Measurements from ENCODE around the gene CAMTA1. TPM values are rescaled to one million over a fixed set of nuclear protein-coding genes. Genes with fewer than 3 reads are reported as not detected.

The CAMTA1 gene
- total and polyA plus RNA-seq, 4 donors, result 78.7 to 438 (median 173) TPM

DNA sequence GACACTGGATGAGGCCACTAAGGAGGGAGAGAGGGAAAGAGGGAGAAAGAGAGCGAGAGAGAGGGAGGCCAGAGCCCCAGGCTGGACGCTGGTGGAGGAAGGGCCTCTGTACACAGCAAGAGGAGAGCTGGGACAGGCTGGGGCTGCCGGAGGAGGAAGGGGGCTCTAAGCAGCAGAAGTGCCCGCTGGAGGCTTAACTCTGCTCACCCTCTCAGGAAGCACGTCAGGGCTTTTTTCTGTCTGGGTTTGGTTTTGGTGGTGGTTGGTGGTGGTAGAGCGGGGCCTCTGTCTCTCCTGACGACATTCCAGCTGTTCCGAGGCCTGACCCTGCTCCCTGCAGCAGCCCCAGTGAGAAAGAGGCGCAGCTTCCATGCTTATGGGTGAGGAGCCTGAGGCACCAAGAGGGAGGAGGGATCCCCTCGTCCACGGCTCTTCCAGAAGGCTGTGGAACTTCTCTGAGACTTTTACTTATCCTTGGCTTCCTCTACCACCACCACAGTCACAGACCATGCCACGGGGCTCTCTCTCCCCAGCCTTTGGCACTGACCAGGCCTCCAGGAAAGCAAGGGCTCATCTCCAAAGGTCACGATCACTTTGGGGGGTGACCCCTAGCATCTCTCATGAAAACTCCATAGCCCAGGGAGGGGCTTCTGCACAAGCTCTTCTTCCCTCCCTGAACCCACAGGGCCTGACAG is 849.4 kb downstream of the CAMTA1 start:
- ATAC-seq (ENCODE audit: low FRiP score) (no peak), DNase-seq (no peak)
- H3K9me3 ChIP-seq (ENCODE audit: control insufficient read depth, low read length), result no peaks in the 10 kb centered on the region
- intact Hi-C loops (cut with DNase I), result no loop called here
- H3K4me1 ChIP-seq (ENCODE audit: control insufficient read depth in 1 of 2, insufficient read depth in 2 of 2, low read length in 2 of 2), result no peaks in the 10 kb centered on the region
- no peaks in the 10 kb centered on the region for H3K36me3 ChIP-seq (ENCODE audit: control insufficient read depth in 1 of 2, insufficient read depth in 2 of 2, low read length in 1 of 2)
- no peaks in the 10 kb centered on the region for H3K27me3 ChIP-seq (ENCODE audit: control insufficient read depth in 1 of 2, insufficient read depth in 2 of 2, low read length in 1 of 2)
- no peak overlapping the region for H3K27ac ChIP-seq (ENCODE audit: low read depth in 1 of 2, low read length in 2 of 2)
- 77 to 78% methylated on average over 13 of the region's 13 CpGs for WGBS, 2 donors
- H3K4me3 ChIP-seq (ENCODE audit: low read length in 2 of 2), result no peak overlapping the region

DNA sequence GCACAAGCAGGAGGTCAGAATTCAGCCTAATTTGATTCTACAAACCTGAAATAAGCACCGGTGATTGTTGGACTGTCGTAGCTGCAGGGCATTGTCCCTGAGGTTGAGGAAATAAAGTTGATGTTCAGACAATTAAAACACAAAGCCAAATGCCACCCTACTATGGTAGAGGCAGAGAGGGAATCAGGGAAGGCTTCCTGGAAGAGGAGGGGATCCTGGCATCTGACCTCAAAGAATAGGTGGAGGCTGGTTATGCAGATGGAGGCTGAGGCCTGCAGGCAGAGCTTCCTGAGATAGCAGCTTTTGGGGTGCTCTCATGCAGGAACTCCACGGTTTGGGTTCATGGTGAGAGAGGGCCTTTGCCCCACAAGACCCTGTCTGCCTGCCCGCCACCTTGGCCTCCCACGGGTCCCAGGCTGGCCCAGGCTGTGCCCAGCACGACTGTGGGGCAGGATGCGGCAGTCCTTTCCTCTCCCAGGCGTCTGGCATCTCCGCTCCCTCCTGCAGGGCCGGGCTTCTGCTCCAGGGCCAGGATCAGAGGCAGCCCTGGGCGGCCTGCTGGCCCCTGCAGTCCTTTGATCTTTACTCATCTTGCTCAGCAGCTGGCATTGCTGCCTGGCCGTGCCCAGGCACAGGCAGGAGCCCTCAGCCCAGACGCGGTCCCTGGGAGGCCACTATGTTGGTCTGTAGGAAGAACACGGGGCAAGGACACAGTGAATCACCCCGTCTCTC is 851.7 kb downstream of the CAMTA1 start:
- intact Hi-C loops (cut with DNase I), result no loop called here
- DNase-seq, result no peak

DNA sequence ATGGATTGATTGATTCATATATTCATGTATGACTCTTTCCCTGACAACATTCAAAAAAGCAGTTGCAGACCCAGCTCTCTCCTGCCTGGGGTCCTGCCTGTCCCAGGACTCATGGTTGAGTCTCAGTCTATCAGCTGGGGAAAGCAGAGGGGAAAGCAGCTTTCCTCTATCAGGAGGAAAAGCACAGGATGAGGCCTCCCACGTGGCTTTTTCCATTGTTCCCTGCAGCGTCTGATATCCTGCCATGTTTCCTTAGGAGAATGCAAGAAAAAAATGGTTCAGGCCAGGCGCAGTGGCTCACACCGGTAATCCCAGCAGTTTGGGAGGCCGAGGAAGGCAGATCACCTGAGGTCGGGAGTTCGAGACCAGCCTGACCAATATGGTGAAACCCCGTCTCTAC is 852.8 kb downstream of the CAMTA1 start:
- H3K4me1 ChIP-seq (ENCODE audit: control insufficient read depth in 1 of 2, insufficient read depth in 2 of 2, low read length in 2 of 2), result no peaks in the 10 kb centered on the region
- 79 to 81% methylated on average over 8 of the region's 8 CpGs for WGBS, 2 donors
- H3K4me3 ChIP-seq (ENCODE audit: low read length in 2 of 2), result no peak overlapping the region
- intact Hi-C loops (cut with DNase I), result no loop called here
- H3K27ac ChIP-seq (ENCODE audit: low read depth in 1 of 2, low read length in 2 of 2), result no peak overlapping the region
- H3K36me3 ChIP-seq (ENCODE audit: control insufficient read depth in 1 of 2, insufficient read depth in 2 of 2, low read length in 1 of 2), result no peaks in the 10 kb centered on the region
- H3K27me3 ChIP-seq (ENCODE audit: control insufficient read depth in 1 of 2, insufficient read depth in 2 of 2, low read length in 1 of 2), result no peaks in the 10 kb centered on the region
- ATAC-seq (ENCODE audit: low FRiP score) (no peak), DNase-seq (no peak)
- H3K9me3 ChIP-seq (ENCODE audit: control insufficient read depth, low read length), result no peaks in the 10 kb centered on the region

More for the DNA sequence above, 851.7 kb downstream of the CAMTA1 start:
- Histone ChIP-seq H3K27ac (ENCODE audit: low read depth in 1 of 2, low read length in 2 of 2) (no peak overlapping the region), H3K4me3 (ENCODE audit: low read length in 2 of 2) (no peak overlapping the region), H3K4me1 (ENCODE audit: control insufficient read depth in 1 of 2, insufficient read depth in 2 of 2, low read length in 2 of 2) (no peaks in the 10 kb centered on the region), H3K9me3 (ENCODE audit: control insufficient read depth, low read length) (no peaks in the 10 kb centered on the region), H3K27me3 (ENCODE audit: control insufficient read depth in 1 of 2, insufficient read depth in 2 of 2, low read length in 1 of 2) (no peaks in the 10 kb centered on the region), H3K36me3 (ENCODE audit: control insufficient read depth in 1 of 2, insufficient read depth in 2 of 2, low read length in 1 of 2) (no peaks in the 10 kb centered on the region)
- ATAC-seq (ENCODE audit: low FRiP score), result no peak
- 83 to 86% methylated on average over 16 of the region's 16 CpGs for WGBS, 2 donors

DNA sequence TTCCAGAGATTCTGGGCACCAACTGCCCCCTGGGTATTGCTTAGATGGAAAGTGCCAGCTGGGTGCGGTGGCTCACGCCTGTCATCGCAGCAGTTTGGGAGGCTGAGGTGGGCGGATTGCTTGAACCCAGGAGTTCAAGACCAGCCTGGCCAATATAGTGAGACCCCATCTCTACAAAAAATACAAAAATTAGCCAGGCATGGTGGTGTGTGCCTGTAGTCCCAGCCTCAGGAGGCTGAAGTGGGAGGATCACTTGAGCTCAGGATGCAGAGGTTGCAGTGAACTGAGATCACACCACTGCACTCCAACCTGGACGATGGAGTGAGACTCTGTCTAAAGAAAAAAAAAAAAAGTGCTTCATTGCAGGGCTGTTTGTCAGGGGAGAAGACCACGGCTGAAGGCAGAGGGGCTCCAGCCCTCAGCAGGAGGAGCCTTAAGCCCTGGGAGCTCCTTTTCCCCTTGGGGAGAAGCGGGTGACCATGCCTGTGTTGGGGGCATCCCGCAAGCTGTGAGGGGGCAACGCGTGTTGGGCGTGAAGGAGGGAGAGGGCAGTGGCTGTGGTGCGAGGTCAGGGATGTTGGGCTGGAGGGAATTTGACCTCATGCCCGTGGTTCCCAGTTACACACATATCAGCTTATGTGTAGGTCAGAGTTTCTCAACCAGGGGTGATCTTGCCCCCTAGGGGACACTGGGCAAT is 854.3 kb downstream of the CAMTA1 start:
- ATAC-seq (ENCODE audit: low FRiP score) (no peak), DNase-seq (no peak)
- Histone ChIP-seq H3K4me3 (ENCODE audit: low read length in 2 of 2) (no peak overlapping the region), H3K4me1 (ENCODE audit: control insufficient read depth in 1 of 2, insufficient read depth in 2 of 2, low read length in 2 of 2) (no peaks in the 10 kb centered on the region), H3K9me3 (ENCODE audit: control insufficient read depth, low read length) (no peaks in the 10 kb centered on the region), H3K27me3 (ENCODE audit: control insufficient read depth in 1 of 2, insufficient read depth in 2 of 2, low read length in 1 of 2) (no peaks in the 10 kb centered on the region), H3K27ac (ENCODE audit: low read depth in 1 of 2, low read length in 2 of 2) (no peak overlapping the region), H3K36me3 (ENCODE audit: control insufficient read depth in 1 of 2, insufficient read depth in 2 of 2, low read length in 1 of 2) (no peaks in the 10 kb centered on the region)
- 83 to 87% methylated on average over 12 to 13 of the region's 13 CpGs for WGBS, 2 donors
- intact Hi-C loops (cut with DNase I), result loop anchor here (10.0 kb wide), 5 partner anchors 185 to 915 kb away; no protein-coding TSS in a partner anchor

DNA sequence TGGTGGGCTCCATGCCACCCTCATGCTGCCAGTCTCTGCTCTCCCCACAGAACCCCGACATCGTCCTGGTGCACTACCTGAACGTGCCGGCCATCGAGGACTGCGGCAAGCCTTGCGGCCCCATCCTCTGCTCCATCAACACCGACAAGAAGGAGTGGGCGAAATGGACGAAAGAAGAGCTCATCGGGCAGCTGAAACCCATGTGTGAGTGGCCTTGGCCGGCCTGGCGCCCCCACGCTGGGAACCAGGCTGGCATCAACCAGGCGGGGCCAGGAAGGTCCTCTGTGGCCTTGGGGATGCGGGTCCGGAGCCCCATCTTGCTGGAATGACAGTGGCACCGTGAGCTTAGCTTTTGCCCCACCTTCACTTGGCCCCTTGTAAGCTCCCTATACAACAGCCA is 855.1 kb downstream of the CAMTA1 start:
- 91 to 94% methylated on average over 18 of the region's 18 CpGs for WGBS, 2 donors
- DNase-seq (no peak), ATAC-seq (ENCODE audit: low FRiP score) (no peak)
- Histone ChIP-seq H3K4me3 (ENCODE audit: low read length in 2 of 2) (no peak overlapping the region), H3K27me3 (ENCODE audit: control insufficient read depth in 1 of 2, insufficient read depth in 2 of 2, low read length in 1 of 2) (no peaks in the 10 kb centered on the region), H3K36me3 (ENCODE audit: control insufficient read depth in 1 of 2, insufficient read depth in 2 of 2, low read length in 1 of 2) (no peaks in the 10 kb centered on the region), H3K27ac (ENCODE audit: low read depth in 1 of 2, low read length in 2 of 2) (no peak overlapping the region), H3K4me1 (ENCODE audit: control insufficient read depth in 1 of 2, insufficient read depth in 2 of 2, low read length in 2 of 2) (no peaks in the 10 kb centered on the region), H3K9me3 (ENCODE audit: control insufficient read depth, low read length) (no peaks in the 10 kb centered on the region)
- intact Hi-C loops (cut with DNase I), result loop anchor here (10.0 kb wide), 5 partner anchors 186 to 916 kb away; no protein-coding TSS in a partner anchor

DNA sequence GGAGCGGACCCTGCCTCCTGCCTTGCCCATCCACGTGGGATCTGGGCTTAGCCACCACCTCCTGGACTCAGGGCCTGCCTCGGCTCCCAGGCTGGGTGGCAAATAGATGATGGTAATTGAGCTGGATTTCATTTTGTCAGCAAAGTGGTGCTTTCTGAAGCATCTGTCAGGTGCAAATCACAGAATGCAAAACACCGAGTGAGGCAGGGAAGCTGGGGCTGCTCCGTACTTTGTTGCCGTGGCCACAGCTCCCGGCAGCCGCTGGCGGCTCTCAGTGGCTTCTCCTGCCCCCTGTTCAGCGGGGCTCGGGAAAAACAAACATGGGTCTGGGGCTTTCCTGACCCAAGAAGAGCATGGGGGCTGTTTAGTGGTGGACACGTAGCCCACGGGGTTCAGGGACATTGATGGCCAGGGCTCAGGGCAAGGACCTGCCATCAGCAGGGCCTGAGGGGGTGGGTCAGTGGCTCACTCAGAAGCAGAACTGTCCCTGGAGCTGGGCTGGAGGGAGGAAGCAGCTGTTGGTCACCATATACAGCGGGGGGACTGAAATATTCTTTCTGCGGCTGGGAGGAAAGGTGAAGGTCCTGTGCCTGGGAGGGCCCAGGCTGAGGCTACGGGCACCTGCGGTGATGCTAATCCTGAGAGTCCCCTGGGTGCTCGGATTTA is 855.8 kb downstream of the CAMTA1 start:
- Histone ChIP-seq H3K9me3 (ENCODE audit: control insufficient read depth, low read length) (no peaks in the 10 kb centered on the region), H3K4me1 (ENCODE audit: control insufficient read depth in 1 of 2, insufficient read depth in 2 of 2, low read length in 2 of 2) (no peaks in the 10 kb centered on the region), H3K4me3 (ENCODE audit: low read length in 2 of 2) (no peak overlapping the region), H3K36me3 (ENCODE audit: control insufficient read depth in 1 of 2, insufficient read depth in 2 of 2, low read length in 1 of 2) (no peaks in the 10 kb centered on the region), H3K27ac (ENCODE audit: low read depth in 1 of 2, low read length in 2 of 2) (no peak overlapping the region), H3K27me3 (ENCODE audit: control insufficient read depth in 1 of 2, insufficient read depth in 2 of 2, low read length in 1 of 2) (no peaks in the 10 kb centered on the region)
- ATAC-seq (ENCODE audit: low FRiP score), result no peak
- intact Hi-C loops (cut with DNase I), result loop anchor here (10.0 kb wide), 5 partner anchors 186 to 916 kb away; no protein-coding TSS in a partner anchor
- 72 to 75% methylated on average over 18 of the region's 18 CpGs for WGBS, 2 donors
- no peak for DNase-seq

DNA sequence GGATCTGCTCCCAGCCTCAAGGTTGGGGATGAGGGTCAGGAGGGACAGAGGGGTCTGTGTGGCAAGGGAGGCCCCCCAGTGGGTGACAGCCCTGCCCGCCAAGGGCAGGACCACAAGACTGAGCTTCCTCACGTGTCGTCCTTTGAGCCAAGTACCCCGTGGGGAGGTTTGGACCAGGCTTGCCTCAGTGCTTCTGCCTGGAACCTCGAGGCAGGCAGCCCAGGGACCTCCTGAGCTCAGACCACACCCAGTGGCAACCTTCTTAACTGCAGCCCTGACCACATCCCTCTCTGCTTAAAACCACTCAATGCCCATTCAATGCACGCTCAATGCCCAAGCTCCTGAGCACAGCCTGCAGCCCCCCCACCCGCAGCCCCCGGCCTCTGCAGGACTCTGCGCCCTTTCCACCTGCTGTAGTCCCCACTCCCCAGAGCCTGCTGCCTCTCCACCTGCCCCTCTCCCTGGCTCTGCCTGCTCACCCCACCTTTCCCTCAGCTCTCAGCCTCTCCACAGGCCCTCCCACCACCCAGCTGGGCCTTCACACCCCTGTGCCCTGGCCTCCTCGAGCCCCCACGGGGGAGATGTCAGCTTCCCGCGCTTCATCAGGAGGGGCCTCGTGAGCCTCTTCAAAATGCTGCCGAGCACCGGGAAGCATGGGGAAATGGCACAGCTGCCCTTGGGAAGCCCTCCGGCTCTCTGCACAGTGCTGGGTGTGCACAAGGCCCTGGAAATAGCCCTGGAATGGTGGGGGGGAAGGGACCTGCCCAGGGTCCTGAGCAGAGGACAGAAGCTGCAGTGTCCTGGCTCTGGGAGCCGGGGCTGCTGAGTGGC is 856.5 kb downstream of the CAMTA1 start:
- Histone ChIP-seq H3K27ac (ENCODE audit: low read depth in 1 of 2, low read length in 2 of 2) (no peak overlapping the region), H3K4me1 (ENCODE audit: control insufficient read depth in 1 of 2, insufficient read depth in 2 of 2, low read length in 2 of 2) (no peaks in the 10 kb centered on the region), H3K27me3 (ENCODE audit: control insufficient read depth in 1 of 2, insufficient read depth in 2 of 2, low read length in 1 of 2) (no peaks in the 10 kb centered on the region), H3K9me3 (ENCODE audit: control insufficient read depth, low read length) (no peaks in the 10 kb centered on the region), H3K36me3 (ENCODE audit: control insufficient read depth in 1 of 2, insufficient read depth in 2 of 2, low read length in 1 of 2) (no peaks in the 10 kb centered on the region), H3K4me3 (ENCODE audit: low read length in 2 of 2) (no peak overlapping the region)
- intact Hi-C loops (cut with DNase I), result loop anchor here (10.0 kb wide), 5 partner anchors 187 to 917 kb away; no protein-coding TSS in a partner anchor
- WGBS, 2 donors, result 71% methylated on average over 14 to 18 of the region's 18 CpGs
- DNase-seq (no peak), ATAC-seq (ENCODE audit: low FRiP score) (no peak)

DNA sequence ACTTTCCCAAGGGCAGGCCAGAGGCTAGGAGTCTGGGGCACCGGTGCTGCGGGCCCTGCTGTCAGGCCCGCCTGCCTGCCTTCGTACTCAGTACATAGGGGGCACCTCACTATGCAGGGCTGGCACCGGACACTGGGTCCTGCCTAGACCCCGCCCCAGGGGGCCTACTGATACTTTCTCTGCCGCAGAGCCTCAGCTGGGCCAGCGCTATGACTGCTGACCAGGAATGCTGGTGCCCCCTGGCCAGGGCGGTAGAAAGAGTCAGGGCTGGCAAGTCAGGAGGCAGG is 857.1 kb downstream of the CAMTA1 start:
- intact Hi-C loops (cut with DNase I), result loop anchor here (10.0 kb wide), 5 partner anchors 188 to 918 kb away; no protein-coding TSS in a partner anchor
- ATAC-seq (ENCODE audit: low FRiP score), result no peak
- 91 to 94% methylated on average over 9 of the region's 9 CpGs for WGBS, 2 donors

More for the DNA sequence above, 857.1 kb downstream of the CAMTA1 start:
- no peaks in the 10 kb centered on the region for H3K36me3 ChIP-seq (ENCODE audit: control insufficient read depth in 1 of 2, insufficient read depth in 2 of 2, low read length in 1 of 2)
- H3K27me3 ChIP-seq (ENCODE audit: control insufficient read depth in 1 of 2, insufficient read depth in 2 of 2, low read length in 1 of 2), result no peaks in the 10 kb centered on the region
- DNase-seq, result no peak
- H3K4me3 ChIP-seq (ENCODE audit: low read length in 2 of 2), result no peak overlapping the region
- no peaks in the 10 kb centered on the region for H3K4me1 ChIP-seq (ENCODE audit: control insufficient read depth in 1 of 2, insufficient read depth in 2 of 2, low read length in 2 of 2)
- H3K27ac ChIP-seq (ENCODE audit: low read depth in 1 of 2, low read length in 2 of 2), result no peak overlapping the region
- no peaks in the 10 kb centered on the region for H3K9me3 ChIP-seq (ENCODE audit: control insufficient read depth, low read length)
